ENCODE results near the gene CEACAM19.

GRCh38 chr19:44722131-44723121, 51.1 kb downstream of the CEACAM19 start:
- TF ChIP-seq EZH2 (IDR thresholded peaks at IDR 0.05; ENCODE audit: low read depth) (no peak), CTCF (conservative IDR thresholded peaks at IDR 0.05) (no peak)
